AG09309 (cell line): Measurements from ENCODE around the gene PLA2G15.

Experiments
- DNase-seq: peaks from one replicate; pipeline ENCODE4 v3.0.0-alpha.2; 2010; ENCODE audit warnings: low read depth
- H3K4me3 ChIP-seq: 2 replicates; pipeline ENCODE4 v1.5.1; 2011; ENCODE audit warnings: mild to moderate bottlenecking, low read depth, low read length, moderate library complexity; ENCODE audit not compliant: control insufficient read depth
- CTCF ChIP-seq: IDR thresholded peaks from 2 replicates; pipeline ENCODE4 v1.5.1; 2011; ENCODE audit warnings: mild to moderate bottlenecking, low read depth, low read length, inconsistent platforms; ENCODE audit not compliant: insufficient read depth, control insufficient read depth; ENCODE audit errors: missing control alignments

The PLA2G15 gene

DNA sequence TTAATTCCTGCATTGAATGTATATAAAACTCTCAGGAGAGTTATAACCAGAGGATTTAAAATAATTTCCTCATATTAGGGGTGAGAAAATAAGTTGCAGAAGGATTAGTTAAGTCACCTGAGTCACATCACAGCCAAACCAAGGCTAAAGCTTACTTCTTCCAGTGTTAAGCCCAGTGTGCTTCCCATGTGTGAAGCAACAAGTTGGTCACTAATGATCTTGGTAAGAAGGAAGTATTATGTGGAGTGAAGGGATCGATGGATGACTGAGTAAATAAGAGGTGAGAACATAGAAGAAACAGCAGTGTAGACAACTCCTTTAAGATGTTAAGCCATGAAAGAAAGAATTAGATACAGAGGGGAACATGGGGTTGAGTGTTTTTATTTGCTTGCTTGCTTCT lies 29.9 kb upstream of the PLA2G15 start:
- DNase-seq, result no peak
- H3K4me3 ChIP-seq, result no peak overlapping the region
- TF ChIP-seq CTCF, result no peak

GRCh38 chr16:68216240-68216639 lies 28.9 kb upstream of the PLA2G15 start:
- no peak for DNase-seq
- H3K4me3 ChIP-seq, result no peak overlapping the region
- no peak for TF ChIP-seq CTCF

DNA sequence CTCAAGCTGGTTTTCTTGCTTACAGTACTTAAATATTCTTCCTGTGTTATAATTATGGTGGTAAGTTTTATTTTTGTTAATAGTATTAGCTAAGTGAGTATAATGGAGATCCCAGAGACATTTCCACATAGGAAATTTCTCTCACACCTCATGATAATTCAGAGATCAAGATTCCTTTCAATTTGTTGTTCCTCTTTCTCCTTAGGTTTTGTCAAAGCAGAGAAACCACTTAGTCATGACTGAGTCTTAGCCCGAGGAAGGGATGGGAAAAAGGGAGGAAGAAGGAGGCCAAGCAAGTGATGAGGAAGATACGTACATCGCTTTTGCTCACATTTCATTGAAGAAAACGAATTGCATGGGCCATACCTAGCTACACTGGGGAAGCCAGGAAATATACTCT lies 27.7 kb upstream of the PLA2G15 start:
- no peak overlapping the region for H3K4me3 ChIP-seq
- TF ChIP-seq CTCF, result no peak
- no peak for DNase-seq

GRCh38 chr16:68219725-68220351 lies 25.3 kb upstream of the PLA2G15 start:
- no peak overlapping the region for H3K4me3 ChIP-seq
- no peak for TF ChIP-seq CTCF
- no peak for DNase-seq

GRCh38 chr16:68223072-68223471 lies 22.1 kb upstream of the PLA2G15 start:
- H3K4me3 ChIP-seq, result no peak overlapping the region
- TF ChIP-seq CTCF, result no peak
- no peak for DNase-seq

DNA sequence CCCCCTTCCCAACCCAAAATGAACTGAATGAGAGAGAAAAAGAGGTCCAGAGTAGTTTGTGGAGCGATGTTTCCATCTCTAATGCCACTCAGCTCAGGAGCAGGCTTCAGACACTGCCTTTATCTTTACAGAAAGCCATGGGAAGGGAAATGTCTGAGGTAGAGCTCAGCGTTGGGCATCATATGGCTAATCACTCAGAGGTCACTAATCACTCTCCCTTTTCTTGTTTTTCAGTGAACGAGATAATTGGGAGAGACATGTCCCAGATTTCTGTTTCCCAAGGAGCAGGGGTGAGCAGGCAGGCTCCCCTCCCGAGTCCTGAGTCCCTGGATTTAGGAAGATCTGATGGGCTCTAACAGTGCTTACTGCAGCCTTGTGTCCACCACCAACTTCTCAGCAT lies 19.1 kb upstream of the PLA2G15 start:
- no peak overlapping the region for H3K4me3 ChIP-seq
- no peak for DNase-seq
- TF ChIP-seq CTCF, result no peak
